ENCODE measurements around the gene NPHP4.
"Not testable (repeated sequence)": the region's sequence is repeated elsewhere in the genome, so short reads cannot be mapped to it uniquely, and the experiment has no call there.

Gene NPHP4

DNA sequence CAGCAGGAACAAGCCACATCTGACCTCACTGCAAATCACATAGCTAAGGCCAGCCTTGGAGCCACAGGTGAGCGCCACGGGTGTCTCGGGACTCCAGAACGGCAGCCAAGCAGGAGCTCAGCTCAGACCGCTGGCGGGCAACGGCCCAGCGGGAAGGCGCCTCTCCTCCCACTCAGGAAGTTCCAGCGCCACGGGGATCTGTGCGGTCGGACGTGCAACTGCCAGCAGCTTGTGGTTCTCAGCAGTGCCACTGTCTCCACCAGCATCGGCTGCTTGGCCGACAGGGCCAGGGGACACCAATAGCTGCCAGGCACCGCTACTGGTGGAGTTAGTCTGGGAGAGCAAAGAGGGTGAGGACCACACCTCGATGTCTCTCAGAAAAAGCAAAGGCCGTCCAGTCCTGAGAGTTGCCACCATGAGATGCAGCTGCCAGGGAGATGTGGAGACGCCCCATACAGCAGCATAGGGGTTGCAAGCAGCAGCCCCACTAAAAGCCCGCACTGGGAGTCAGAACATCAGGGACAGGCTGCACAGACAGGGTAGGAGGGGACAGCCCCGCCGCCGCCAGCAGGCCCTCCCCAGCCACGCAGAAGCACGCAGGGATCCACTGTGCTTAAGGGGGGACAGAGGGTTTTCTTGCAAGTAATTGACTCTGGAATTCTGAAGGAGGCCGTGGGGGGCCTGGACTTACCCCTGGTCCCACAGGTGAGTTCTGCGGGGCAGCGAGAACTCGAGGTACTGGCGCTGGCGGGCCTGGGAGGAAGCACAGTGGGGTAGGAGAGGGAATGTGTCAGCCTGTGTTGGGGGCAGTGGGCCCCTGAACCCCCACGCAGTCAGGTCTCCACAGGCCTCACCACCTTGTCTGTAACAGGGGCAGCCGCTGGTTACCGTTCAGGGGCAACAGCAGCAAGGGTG, 83.5 kb downstream of the NPHP4 start:
- DNase-seq: no peak

DNA sequence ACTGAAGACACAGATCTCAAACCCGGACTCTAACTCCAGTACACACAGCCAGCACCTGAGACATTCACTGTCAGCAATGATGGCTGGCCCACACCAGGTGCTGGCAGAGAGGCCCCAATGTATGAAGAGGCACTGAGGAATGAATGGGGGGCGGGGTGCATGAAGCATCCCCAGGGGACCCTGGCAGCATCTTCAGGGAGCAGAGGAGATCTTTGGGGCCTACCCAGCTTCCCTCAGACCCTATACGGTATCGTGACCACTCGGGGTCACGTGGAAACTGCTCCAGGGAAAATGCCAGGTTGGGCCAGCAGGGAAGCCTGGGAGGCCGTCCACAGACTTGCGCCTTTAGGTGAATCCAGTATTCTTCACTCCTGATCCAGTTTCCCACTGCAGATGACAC, 84.3 kb downstream of the NPHP4 start:
- DNase-seq: no peak

GRCh38 chr1:5907386-5907785, 84.8 kb downstream of the NPHP4 start:
- DNase-seq: no peak

DNA sequence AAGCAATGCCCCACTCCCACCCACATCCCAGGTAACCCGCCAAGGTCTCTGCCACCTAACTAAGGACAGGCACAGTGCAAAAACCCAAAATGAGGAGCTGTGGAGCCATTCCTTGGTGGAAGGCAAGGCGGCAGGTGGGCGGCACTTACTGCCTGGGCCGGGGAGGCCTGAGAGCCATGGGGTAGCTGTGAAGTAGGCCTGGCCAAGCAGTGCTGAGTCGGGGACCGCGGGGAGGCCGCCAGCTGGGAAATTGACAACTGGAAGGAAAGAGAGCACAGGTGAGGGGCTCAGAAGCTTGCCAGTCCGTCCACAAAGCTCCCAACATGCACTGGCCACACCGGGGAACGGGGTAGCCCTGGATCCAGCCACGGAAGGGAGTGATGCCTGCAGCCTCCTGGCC, 85.3 kb downstream of the NPHP4 start:
- DNase-seq: no peak

DNA sequence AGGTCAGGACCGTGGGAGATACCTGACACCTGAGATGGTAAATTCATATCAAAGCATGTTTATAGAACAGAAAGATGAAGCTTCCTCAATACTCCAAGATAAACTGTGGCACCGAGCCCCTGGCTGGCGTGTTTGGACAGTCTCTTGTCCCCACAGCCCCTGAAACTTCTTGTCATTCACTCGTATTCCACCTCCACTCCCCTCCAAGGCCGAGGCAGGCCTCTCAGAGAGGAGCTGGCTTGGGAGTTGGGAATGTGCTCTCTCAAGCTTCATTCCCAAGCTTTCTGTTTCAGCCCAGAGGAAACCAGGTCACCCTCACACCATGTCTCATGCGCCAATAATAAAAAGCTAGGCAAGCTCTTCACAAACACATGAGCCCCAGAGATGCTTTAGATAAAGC, 86.1 kb downstream of the NPHP4 start:
- no peak for DNase-seq

GRCh38 chr1:5905436-5905835, 86.8 kb downstream of the NPHP4 start:
- DNase-seq: no peak

GRCh38 chr1:5904551-5904950, 87.7 kb downstream of the NPHP4 start:
- no peak for DNase-seq

GRCh38 chr1:5903680-5904079, 88.5 kb downstream of the NPHP4 start:
- DNase-seq: no peak

DNA sequence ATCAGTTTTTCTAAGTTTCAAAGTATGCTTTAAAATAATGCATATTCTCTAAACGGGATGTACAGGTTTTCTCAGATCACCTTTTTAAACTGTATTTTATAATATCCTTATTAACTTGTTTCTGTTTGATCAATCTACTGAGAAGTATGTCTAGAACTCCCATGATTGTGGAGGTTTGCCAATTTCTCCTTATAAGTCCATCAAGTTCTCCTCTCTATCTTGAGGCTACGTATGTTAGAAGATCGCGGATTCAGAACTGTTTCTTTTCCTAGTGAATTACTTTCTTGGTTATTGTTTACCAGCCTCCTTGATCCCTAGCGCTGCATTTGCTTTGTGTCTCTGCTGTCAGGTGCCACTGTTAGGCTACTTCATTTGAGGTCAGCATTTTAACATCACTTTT, 89.2 kb downstream of the NPHP4 start:
- no peak for DNase-seq

DNA sequence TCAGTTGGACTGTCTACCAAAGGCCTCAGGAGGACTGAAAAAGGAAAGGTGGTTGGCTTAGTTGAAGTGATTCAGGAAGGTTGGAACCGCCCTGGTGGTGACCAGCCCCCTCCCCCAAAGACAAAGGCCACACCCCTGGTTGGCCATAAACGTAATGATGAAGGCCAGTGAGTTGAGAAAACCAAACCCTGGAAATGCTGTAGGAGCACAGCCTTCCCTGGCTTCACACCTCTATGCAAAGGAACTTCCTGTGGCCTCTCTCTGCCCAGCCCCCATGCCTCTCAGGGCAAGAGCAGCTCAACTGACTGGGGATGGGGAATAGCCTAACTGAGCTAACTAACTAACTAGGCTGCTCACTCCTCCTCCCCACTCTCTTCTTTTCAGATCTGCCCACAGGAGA, 90.4 kb downstream of the NPHP4 start:
- DNase-seq: no peak

DNA sequence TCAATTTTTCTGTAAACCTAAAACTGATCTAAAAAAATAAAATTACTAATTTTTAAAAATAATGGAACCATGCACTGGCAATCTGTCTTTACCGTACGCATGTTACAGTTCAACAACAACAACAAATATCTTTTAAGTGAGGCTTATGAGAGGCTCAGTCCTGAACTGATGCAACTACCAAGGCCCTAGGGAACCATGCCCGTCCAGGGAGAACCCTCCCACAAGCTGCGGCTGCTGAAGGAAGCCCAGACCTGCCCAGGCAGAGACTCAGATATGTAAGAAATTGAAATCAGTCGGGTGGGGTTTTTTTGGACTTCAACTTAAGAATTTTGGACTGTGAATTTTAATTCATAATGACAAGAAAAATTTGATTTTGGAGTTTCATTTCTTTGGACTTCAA, 91.1 kb downstream of the NPHP4 start:
- no peak for DNase-seq

DNA sequence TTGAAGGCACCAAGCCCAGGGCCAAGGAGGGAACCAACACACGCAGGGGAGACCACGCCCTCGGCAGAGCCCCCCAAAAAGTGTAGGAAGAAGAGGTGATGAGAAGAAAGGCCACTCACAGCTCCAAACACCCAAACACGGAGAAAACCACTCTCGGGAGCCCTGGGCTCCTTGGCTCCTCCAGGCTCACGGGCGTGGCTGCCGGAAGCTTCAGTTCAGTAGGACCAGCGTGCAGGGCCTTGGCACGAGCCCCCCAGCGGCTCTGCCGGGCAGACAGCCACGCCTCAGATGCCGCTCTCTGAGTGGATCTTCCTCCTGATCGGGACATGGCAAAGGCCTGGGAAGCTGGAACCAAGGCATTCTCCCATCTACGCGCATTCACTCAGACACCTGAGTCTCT, 94.0 kb downstream of the NPHP4 start:
- no peak for DNase-seq

DNA sequence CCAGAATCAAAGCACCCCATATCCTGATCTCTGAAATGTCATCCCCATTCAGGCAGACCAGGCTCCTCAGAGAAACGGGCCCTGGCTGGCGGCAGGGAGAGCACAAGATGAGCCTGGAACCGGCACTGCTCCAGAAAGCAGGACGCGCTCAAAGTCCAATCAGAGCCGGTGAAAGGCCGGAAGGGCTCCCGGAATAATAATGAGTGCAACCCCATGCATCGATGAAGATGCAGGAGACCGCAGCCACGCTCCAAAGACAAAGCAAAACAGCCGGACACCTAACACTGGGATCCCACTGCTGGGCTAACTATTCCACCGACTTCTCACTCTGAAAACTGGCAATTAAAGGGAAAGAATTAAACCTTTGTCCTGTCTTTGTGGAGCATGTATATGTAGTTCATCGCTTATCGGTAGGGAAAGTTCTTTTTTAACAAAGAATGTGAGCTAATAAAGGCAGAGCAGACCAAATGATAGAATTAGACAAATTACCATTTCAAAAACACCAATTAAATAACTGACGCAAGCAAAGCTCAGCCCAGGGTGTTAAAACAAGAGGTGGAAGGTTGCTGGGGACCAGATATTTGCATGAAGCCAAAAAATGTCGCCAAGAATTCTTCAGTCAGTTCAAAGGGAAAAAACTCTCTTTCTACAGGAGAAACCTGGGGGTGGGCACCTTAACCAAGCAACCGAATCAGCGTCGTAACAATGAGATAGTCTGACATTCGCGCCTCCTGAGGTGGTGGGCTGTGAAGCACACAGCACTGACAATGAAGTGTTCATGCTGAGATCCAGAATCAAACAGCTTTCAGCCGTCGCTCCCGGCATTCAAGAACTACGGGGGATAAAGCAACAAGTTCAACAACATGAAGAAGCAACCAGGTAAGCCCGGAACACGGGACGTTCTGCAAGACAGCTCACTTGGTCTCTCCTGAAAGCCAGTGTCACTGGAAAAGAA, 95.2 kb downstream of the NPHP4 start:
- no peak for DNase-seq

DNA sequence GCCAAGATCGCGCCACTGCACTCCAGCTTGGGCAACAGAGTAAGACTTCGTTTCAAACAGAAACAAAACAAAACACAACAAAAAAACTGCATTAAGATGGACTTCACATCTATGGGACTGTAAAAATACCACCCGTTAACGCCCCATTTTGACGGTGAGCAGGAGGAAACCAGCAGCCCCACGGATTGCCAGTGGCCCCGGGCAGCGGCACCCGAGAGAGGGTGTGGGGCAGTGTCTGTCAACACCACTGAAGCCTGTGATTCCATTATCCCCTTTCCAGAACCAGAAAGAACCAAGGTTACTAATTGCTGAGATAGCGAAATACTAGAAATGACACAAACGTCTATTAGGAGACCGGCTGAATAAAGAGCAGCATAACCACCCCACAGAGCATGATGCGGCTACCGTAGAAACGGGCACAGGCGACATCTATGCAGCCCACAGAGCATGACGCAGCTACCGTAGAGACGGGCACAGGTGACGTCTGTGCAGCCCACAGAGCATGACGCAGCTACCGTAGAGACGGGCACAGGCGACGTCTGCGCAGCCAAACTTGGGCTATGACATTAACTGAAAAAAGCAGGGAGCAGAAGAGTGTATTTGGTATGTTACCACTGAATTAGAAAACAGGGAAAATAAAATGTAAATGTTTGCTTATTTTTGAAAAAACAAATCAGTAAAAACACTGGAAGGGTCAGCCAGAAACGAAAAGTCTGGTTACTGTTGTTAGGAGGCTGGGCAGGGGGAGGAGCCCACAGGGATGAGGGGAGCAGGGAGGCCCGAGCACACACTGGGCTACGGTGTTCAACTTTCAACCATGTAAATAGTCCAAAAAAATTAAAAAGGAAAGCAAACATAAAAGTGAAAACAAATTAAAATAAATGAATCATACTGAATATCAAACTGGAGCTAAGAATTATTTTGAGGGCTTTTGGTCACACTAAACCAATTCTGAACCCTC, 96.5 kb downstream of the NPHP4 start:
- DNase-seq: no peak

DNA sequence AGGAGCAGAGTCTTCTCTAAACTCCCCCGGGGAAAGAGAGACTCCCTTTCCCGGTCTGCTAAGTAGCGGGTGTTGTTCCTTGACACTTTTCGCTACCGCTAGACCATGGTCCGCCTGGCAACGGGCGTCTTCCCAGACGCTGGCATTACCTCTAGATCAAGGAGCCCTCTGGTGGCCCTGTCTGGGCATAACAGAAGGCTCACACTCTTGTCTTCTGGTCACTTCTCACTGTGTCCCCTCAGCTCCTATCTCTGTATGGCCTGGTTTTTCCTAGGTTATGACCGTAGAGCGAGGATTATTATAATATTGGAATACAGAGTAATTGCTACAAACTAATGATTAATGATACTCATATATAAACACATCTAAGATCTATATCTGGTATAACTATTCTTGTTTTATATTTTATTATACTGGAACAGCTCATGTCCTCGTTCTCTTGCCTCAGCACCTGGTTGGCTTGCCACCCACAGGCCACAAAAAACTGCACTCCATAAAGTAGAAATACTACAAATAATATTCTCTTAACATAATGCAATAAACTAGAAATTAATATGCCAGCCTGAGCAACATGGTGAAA, 98.4 kb downstream of the NPHP4 start:
- not testable (repeated sequence) for DNase-seq

GRCh38 chr1:5892329-5892728, 99.9 kb downstream of the NPHP4 start:
- no peak for DNase-seq

DNA sequence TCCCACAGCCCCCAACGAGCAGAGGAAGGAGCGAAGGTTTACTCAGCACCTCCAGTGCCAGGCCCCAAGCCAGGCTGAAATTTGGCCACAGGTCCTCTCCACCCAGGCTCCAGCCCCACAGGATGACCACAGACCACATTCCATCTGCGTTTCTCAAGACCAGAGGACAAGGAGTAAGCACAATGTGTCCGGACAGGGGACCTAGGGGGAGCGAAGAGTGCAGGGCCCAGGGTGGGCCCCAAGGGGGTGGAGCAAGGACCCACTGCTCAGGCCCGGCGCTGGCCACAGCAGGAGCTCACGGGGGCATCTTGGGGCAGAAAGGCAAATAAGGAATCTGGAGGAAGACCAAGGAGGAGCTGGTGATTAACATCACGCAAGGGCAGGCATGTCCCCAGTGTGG, 100.5 kb downstream of the NPHP4 start:
- DNase-seq: no peak

DNA sequence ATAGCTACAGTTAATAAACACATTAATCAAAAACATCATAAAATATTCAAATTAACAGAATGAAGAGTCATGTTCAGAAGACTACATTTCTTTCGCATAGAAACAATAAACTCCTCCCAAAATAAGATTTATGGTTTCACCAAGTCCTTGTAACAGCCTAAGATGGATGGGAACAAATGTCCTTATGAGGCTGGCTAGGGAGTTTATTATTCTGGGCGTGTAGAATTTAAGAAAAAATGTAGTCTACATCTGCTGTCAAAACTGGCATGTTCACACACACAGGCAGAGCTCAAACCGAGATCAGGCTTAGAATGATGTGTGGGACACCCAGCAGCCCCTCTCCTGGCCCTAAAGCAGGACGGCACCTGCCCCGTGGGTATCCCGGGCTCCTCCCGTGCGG, 101.1 kb downstream of the NPHP4 start:
- DNase-seq: no peak

- DNase-seq: no peak
These were observed 101.7 kb downstream of the NPHP4 start for GRCh38 chr1:5890346-5891106.

- DNase-seq: no peak
These were observed 102.3 kb downstream of the NPHP4 start for GRCh38 chr1:5889901-5890300.

- no peak for DNase-seq
These were observed 102.8 kb downstream of the NPHP4 start for GRCh38 chr1:5889462-5889861.

Measured in stimulated activated CD4-positive, alpha-beta T cell treated with anti-CD3 and anti-CD28 coated beads, Interleukin-2, amount 100 ng/mL, for 48 hours (primary cell).